ENCODE measurements around the gene CDC42EP4.

GRCh38 chr17:73356561-73357170 is 44.9 kb upstream of the CDC42EP4 start:
- no peak for TF ChIP-seq CTCF (conservative IDR thresholded peaks at IDR 0.05; ENCODE audit: low read length)
- no peak for TF ChIP-seq EZH2phosphoT487 (IDR thresholded peaks at IDR 0.05; ENCODE audit: borderline replicate concordance)

Data from Loucy (cell line).